Mesenchymal stem cell (in vitro differentiated cells and primary cell): ENCODE results near the gene TBC1D30.

Source experiments
- DNase-seq: peaks from one replicate; pipeline ENCODE4 v3.0.0-alpha.2; 2013
- H2AFZ ChIP-seq: one replicate; pipeline ENCODE4 v1.6.1; 2013; ENCODE audit warnings: low read depth, mild to moderate bottlenecking, control low read depth, inconsistent platforms, low read length, moderate library complexity
- H2AK5ac ChIP-seq: 2 replicates; pipeline ENCODE4 v1.6.1; 2013; ENCODE audit warnings: low read length, moderate library complexity, mild to moderate bottlenecking, inconsistent platforms; ENCODE audit not compliant: severe bottlenecking
- H2BK120ac ChIP-seq: one replicate; pipeline ENCODE4 v1.6.1; 2013; ENCODE audit warnings: low read depth, mild to moderate bottlenecking, inconsistent platforms, low read length, moderate library complexity
- H2BK12ac ChIP-seq, 2 experiments: one replicate each; pipeline ENCODE4 v1.6.1; 2013; ENCODE audit warnings: inconsistent platforms in 2 of 2, low read length in 2 of 2, mild to moderate bottlenecking in 2 of 2, moderate library complexity in 2 of 2, control low read depth in 1 of 2
- H2BK15ac ChIP-seq: one replicate; pipeline ENCODE4 v1.6.1; 2013; ENCODE audit warnings: mild to moderate bottlenecking, low read depth, inconsistent platforms; ENCODE audit not compliant: poor library complexity, severe bottlenecking
- H2BK5ac ChIP-seq: 2 replicates; pipeline ENCODE4 v1.6.1; 2013; ENCODE audit warnings: low read depth, mild to moderate bottlenecking, low read length, control low read depth, inconsistent platforms; ENCODE audit not compliant: poor library complexity, severe bottlenecking
- H3K14ac ChIP-seq, 2 experiments: one replicate each; pipeline ENCODE4 v1.6.1; 2013; ENCODE audit warnings: inconsistent platforms in 2 of 2, low read length in 2 of 2, control low read depth in 1 of 2, mild to moderate bottlenecking in 1 of 2, moderate library complexity in 1 of 2
- H3K18ac ChIP-seq, 2 experiments: one replicate each; pipeline ENCODE4 v1.6.1; 2013; ENCODE audit warnings: inconsistent platforms in 2 of 2, low read length in 2 of 2, control low read depth in 1 of 2, low read depth in 1 of 2, mild to moderate bottlenecking in 1 of 2
- H3K23ac ChIP-seq, 2 experiments: one replicate each; pipeline ENCODE4 v1.6.1; 2013; ENCODE audit warnings: inconsistent platforms in 2 of 2, low read length in 2 of 2, mild to moderate bottlenecking in 2 of 2, moderate library complexity in 2 of 2, control low read depth in 1 of 2
- H3K27ac ChIP-seq: 2 replicates; pipeline ENCODE4 v1.5.1; 2013; ENCODE audit warnings: mild to moderate bottlenecking, moderate library complexity, low read length, control low read depth, inconsistent platforms; ENCODE audit not compliant: poor library complexity, severe bottlenecking
- H3K27me3 ChIP-seq, 2 experiments: 2 replicates each; pipeline versions ENCODE4 v1.6.1 to v1.7.0; 2013; ENCODE audit warnings: low read length in 2 of 2, mild to moderate bottlenecking in 2 of 2, moderate library complexity in 2 of 2, control low read depth in 1 of 2, inconsistent platforms in 1 of 2; ENCODE audit not compliant: control insufficient read depth in 1 of 2, insufficient read depth in 1 of 2
- H3K36me3 ChIP-seq, 2 experiments: 2 replicates each; pipeline versions ENCODE4 v1.6.1 to v1.7.0; 2013; ENCODE audit warnings: low read length in 2 of 2, control low read depth in 1 of 2, inconsistent platforms in 1 of 2, low read depth in 1 of 2, mild to moderate bottlenecking in 1 of 2; ENCODE audit not compliant: insufficient read depth in 2 of 2, control insufficient read depth in 1 of 2
- H3K4ac ChIP-seq, 2 experiments: one replicate each; pipeline ENCODE4 v1.6.1; 2013; ENCODE audit warnings: inconsistent platforms in 2 of 2, low read length in 2 of 2, mild to moderate bottlenecking in 2 of 2, moderate library complexity in 2 of 2, control low read depth in 1 of 2, low read depth in 1 of 2
- H3K4me1 ChIP-seq: 2 replicates; pipeline ENCODE4 v1.6.1; 2013; ENCODE audit warnings: low read depth, low read length, control low read depth; ENCODE audit not compliant: control insufficient read depth, insufficient read depth
- H3K4me2 ChIP-seq: 2 replicates; pipeline ENCODE4 v1.6.1; 2013; ENCODE audit warnings: low read length, mild to moderate bottlenecking, inconsistent platforms; ENCODE audit not compliant: poor library complexity, severe bottlenecking
- H3K4me3 ChIP-seq, 2 experiments: 2 replicates each; pipeline versions ENCODE4 v1.5.1 to v1.7.0; 2013; ENCODE audit warnings: low read length in 2 of 2, mild to moderate bottlenecking in 2 of 2, control low read depth in 1 of 2, low read depth in 1 of 2; ENCODE audit not compliant: insufficient read depth in 1 of 2
- H3K79me1 ChIP-seq: replicated peaks from 2 replicates; pipeline ENCODE4 v1.6.1; 2013; ENCODE audit warnings: mild to moderate bottlenecking, control low read depth, low read length, inconsistent platforms; ENCODE audit not compliant: poor library complexity, severe bottlenecking
- H3K9ac ChIP-seq: 2 replicates; pipeline ENCODE4 v1.7.0; 2013; ENCODE audit warnings: mild to moderate bottlenecking, low read length, moderate library complexity
- H3K9me3 ChIP-seq: 2 replicates; pipeline ENCODE4 v1.7.0; 2013; ENCODE audit warnings: mild to moderate bottlenecking, low read length; ENCODE audit not compliant: control insufficient read depth
- H4K8ac ChIP-seq: one replicate; pipeline ENCODE4 v1.6.1; 2013; ENCODE audit warnings: inconsistent platforms, mild to moderate bottlenecking, low read length, moderate library complexity
- H4K91ac ChIP-seq: one replicate; pipeline ENCODE4 v1.6.1; 2013; ENCODE audit warnings: mild to moderate bottlenecking, low read length, inconsistent platforms
- WGBS: methylation state at CpG from one replicate; pipeline ENCODE4 v1.1.7; 2013; ENCODE audit warnings: mixed read lengths; 5-methylcytosine and 5-hydroxymethylcytosine counted together

TBC1D30 gene

DNA sequence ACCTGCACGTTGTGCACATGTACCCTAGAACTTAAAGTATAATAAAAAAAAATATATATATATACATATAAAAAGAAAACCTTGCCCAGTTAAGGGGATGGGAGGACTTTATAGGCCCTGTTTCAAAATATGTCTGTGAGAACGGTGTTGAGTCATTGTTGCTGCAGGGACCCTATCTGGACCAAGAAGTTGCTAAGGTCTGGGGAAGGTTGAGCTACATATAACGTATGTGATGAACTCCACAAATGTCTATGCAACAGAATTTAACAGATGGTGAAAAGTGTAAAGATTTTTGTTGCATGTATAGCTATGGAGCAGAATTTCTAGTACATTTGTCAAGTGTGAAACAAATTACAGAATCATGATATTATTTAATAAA is 59.7 kb downstream of the TBC1D30 start:
- Histone ChIP-seq H3K18ac (no peak overlapping the region), H3K79me1 (no peaks in the 10 kb centered on the region), H3K14ac (no peak overlapping the region), H2AFZ (no peak overlapping the region), H2BK12ac (no peak overlapping the region), H3K4me3 (no peak overlapping the region), H3K9me3 (no peaks in the 10 kb centered on the region), H4K91ac (no peak overlapping the region), H3K9ac (no peak overlapping the region), H4K8ac (no peak overlapping the region), H2BK120ac (no peak overlapping the region), H2AK5ac (no peak overlapping the region), H3K4me2 (no peak overlapping the region), H2BK15ac (no peak overlapping the region), H3K27ac (no peak overlapping the region), H3K27me3 (peaks cover 0 to 21% of the 10 kb centered on the region in 2 experiments), H2BK5ac (no peak overlapping the region), H3K23ac (no peak overlapping the region), H3K4me1 (no peaks in the 10 kb centered on the region), H3K4ac (no peak overlapping the region), H3K36me3 (no peaks in the 10 kb centered on the region)
- DNase-seq = no peak
- WGBS = 92% methylated on average over 2 of the region's 3 CpGs

DNA sequence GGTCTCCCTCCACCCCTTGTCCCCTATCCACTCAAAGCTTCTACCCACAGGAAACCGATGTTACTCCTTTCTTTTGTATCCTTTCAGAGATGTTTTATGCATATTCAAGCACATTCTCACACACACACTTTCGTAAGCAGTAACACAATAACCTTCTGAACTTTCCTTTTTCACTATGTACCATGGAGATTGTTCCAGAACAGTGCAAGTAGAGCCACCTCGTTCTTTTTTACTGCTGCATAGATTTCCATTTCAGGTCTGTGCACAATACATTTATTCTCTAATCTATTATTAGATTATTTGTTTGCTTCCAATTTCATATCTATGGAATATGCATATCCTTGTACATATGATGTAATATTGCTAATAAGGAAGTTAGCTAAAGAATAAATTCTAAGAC is 60.3 kb downstream of the TBC1D30 start:
- Histone ChIP-seq H3K36me3 (no peaks in the 10 kb centered on the region), H3K4me1 (no peaks in the 10 kb centered on the region), H3K27ac (no peak overlapping the region), H3K27me3 (peaks cover 0 to 26% of the 10 kb centered on the region in 2 experiments), H3K14ac (no peak overlapping the region), H3K18ac (no peak overlapping the region), H3K4me3 (no peak overlapping the region), H3K4me2 (no peak overlapping the region), H3K79me1 (no peaks in the 10 kb centered on the region), H2BK12ac (no peak overlapping the region), H3K9ac (no peak overlapping the region), H2AK5ac (no peak overlapping the region), H3K4ac (no peak overlapping the region), H2BK15ac (no peak overlapping the region), H4K8ac (no peak overlapping the region), H2BK120ac (no peak overlapping the region), H2AFZ (no peak overlapping the region), H4K91ac (no peak overlapping the region), H2BK5ac (no peak overlapping the region), H3K23ac (no peak overlapping the region), H3K9me3 (no peaks in the 10 kb centered on the region)
- no peak for DNase-seq
- WGBS = 78% methylated on average over 2 of the region's 3 CpGs

DNA sequence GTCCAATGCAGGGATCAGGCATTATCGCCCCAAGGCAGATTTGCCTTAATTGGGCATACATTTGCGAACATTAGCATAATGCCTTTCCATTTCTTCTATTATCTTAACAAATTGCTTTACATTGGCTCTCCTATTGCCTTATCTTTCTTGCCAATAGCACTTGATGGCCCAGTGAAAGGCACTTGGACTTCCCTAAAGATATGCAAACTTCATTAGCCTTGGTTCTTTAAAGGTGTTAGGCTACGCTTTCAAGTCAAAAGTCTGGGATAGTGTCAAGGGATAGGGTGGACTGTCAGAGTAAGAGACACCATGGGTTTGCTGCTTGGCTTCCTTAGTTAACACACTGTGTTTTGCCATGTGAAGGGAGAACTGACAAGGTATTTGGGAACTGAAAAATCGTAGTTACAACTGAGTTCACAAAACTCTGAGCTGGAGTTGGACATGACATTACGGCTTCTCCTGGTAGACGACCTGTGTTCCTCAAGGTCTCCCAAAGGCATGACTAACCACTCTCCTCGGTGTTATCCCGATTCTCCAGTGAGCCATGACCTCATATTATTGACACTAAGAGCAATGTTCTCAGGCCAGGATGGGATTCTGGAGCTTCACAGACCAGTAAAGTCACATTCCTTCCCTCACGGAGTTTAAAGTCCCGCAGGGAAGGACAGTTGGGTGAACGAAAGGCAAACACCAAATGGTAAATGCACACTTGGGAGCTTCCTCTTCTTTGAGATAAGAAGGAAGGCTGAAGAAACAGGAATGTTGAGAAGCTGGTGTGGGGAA is 65.2 kb downstream of the TBC1D30 start:
- Histone ChIP-seq H3K79me1 (no peaks in the 10 kb centered on the region), H2BK5ac (no peak overlapping the region), H2BK12ac (no peak overlapping the region), H2AFZ (no peak overlapping the region), H4K8ac (no peak overlapping the region), H3K36me3 (no peaks in the 10 kb centered on the region), H3K27me3 (peaks cover 0 to 26% of the 10 kb centered on the region in 2 experiments), H2BK15ac (no peak overlapping the region), H3K27ac (no peak overlapping the region), H3K18ac (peak overlapping the region in 1 of 2 experiments; percentile 12), H3K14ac (no peak overlapping the region), H3K4ac (no peak overlapping the region), H3K4me3 (no peak overlapping the region), H3K9ac (no peak overlapping the region), H3K4me2 (no peak overlapping the region), H3K23ac (peak overlapping the region in 1 of 2 experiments; percentile 40), H2AK5ac (no peak overlapping the region), H3K9me3 (no peaks in the 10 kb centered on the region), H4K91ac (no peak overlapping the region), H2BK120ac (no peak overlapping the region), H3K4me1 (no peaks in the 10 kb centered on the region)
- 23% methylated on average over 11 of the region's 11 CpGs for WGBS
- peak; percentile 14 for DNase-seq

DNA sequence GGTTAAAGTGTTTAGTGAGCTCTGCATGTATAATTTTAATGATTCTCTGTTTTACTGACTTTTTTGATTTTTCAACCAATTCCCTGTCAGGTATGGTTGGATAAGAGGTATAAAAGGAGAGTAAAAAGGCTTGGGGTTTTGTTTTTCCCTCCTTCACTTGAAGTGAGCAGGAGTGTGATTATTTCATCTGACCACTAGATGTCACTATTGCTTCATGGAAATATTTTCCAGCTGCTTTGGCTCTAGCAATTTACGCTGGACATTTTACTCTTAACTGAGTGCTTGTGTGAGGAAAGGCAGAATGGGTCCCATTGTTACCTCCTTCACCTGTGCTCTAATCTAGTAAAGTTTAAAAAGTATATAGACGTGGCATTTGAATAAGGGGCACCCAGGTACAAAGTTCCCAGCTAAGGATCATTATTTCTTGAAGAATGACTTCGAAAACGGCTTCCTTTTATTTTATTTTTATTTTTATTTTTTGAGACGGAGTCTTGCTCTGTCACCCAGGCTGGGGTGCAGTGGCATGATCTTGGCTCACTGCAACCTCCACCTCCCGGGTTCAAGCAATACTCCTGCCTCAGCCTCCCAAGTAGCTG is 66.5 kb downstream of the TBC1D30 start:
- H2AFZ ChIP-seq = no peak overlapping the region
- no peak overlapping the region for H3K4ac ChIP-seq
- peaks cover 0 to 26% of the 10 kb centered on the region in 2 experiments for H3K27me3 ChIP-seq
- no peaks in the 10 kb centered on the region for H3K36me3 ChIP-seq
- no peak overlapping the region for H3K27ac ChIP-seq
- no peak overlapping the region for H2BK15ac ChIP-seq
- H3K9me3 ChIP-seq = no peaks in the 10 kb centered on the region
- no peak overlapping the region for H3K14ac ChIP-seq
- DNase-seq = peak; percentile 71
- H4K91ac ChIP-seq = no peak overlapping the region
- no peaks in the 10 kb centered on the region for H3K4me1 ChIP-seq
- no peaks in the 10 kb centered on the region for H3K79me1 ChIP-seq
- H3K9ac ChIP-seq = no peak overlapping the region
- no peak overlapping the region for H3K4me3 ChIP-seq
- no peak overlapping the region for H3K18ac ChIP-seq
- H3K4me2 ChIP-seq = no peak overlapping the region
- 82% methylated on average over 4 of the region's 6 CpGs for WGBS
- no peak overlapping the region for H2BK12ac ChIP-seq
- no peak overlapping the region for H2BK120ac ChIP-seq
- H2AK5ac ChIP-seq = no peak overlapping the region
- H3K23ac ChIP-seq = no peak overlapping the region
- no peak overlapping the region for H2BK5ac ChIP-seq
- no peak overlapping the region for H4K8ac ChIP-seq
